H1 (cell line): Measurements from ENCODE around the gene AFF2.

Experiments
- BRCA1 ChIP-seq: IDR thresholded peaks from 2 replicates; pipeline ENCODE4 v1.6.1; 2012; ENCODE audit warnings: low read depth, low read length, improper control_type of control experiment
- CBX8 ChIP-seq: fragments of 300-800, 300-1000 bp; sonication (generic); IDR thresholded peaks from 2 replicates; pipeline ENCODE4 v1.7.1; 2016; ENCODE audit warnings: low read depth, low read length, borderline replicate concordance
- EP300 ChIP-seq, 2 experiments: IDR thresholded peaks; 1 replicate in 1 of 2; 2 replicates in 1 of 2; pipeline ENCODE4 v1.6.1; 2011 to 2012; ENCODE audit warnings: low read depth in 2 of 2, low read length in 2 of 2, mild to moderate bottlenecking in 2 of 2, borderline replicate concordance in 1 of 2, inconsistent platforms in 1 of 2, moderate library complexity in 1 of 2
- EZH2 ChIP-seq: fragments of 200-600 bp; sonication (generic); IDR thresholded peaks from 2 replicates; pipeline ENCODE4 v1.7.1; 2012; ENCODE audit warnings: low read depth, mild to moderate bottlenecking, moderate library complexity, low read length, inconsistent platforms; ENCODE audit not compliant: severe bottlenecking
- GTF2F1 ChIP-seq: IDR thresholded peaks from 2 replicates; pipeline ENCODE4 v1.6.1; 2012; ENCODE audit warnings: low read depth, low read length, improper control_type of control experiment, borderline replicate concordance
- JUND ChIP-seq: IDR thresholded peaks from 2 replicates; pipeline ENCODE4 v1.6.1; 2011; ENCODE audit warnings: mild to moderate bottlenecking, improper control_type of control experiment, low read length
- PHF8 ChIP-seq: fragments of 200-600 bp; sonication (generic); conservative IDR thresholded peaks from 2 replicates; pipeline ENCODE4 v1.7.1; 2012; ENCODE audit warnings: low read depth, mild to moderate bottlenecking, inconsistent platforms, low read length, moderate library complexity
- POLR2A ChIP-seq, 2 experiments: IDR thresholded peaks; 1 replicate in 1 of 2; 2 replicates in 1 of 2; pipeline ENCODE4 v1.6.1; 2011; ENCODE audit warnings: low read depth in 2 of 2, low read length in 2 of 2, mild to moderate bottlenecking in 2 of 2; ENCODE audit errors: control extremely low read depth in 1 of 2
- TBP ChIP-seq: IDR thresholded peaks from 2 replicates; pipeline ENCODE4 v1.6.1; 2011; ENCODE audit warnings: low read depth, low read length, improper control_type of control experiment
- TF ChIP-seq, protein P1 (sequence below), 3 experiments: IDR thresholded peaks; 1 replicate in 2 of 3; 2 replicates in 1 of 3; pipeline versions ENCODE4 v1.5.1 to v1.6.1; 2011; ENCODE audit warnings: low read length in 3 of 3, mild to moderate bottlenecking in 3 of 3, inconsistent platforms in 2 of 3, low read depth in 1 of 3, moderate library complexity in 1 of 3; ENCODE audit not compliant: insufficient read depth in 1 of 3; ENCODE audit errors: control extremely low read depth in 1 of 3

DNA sequence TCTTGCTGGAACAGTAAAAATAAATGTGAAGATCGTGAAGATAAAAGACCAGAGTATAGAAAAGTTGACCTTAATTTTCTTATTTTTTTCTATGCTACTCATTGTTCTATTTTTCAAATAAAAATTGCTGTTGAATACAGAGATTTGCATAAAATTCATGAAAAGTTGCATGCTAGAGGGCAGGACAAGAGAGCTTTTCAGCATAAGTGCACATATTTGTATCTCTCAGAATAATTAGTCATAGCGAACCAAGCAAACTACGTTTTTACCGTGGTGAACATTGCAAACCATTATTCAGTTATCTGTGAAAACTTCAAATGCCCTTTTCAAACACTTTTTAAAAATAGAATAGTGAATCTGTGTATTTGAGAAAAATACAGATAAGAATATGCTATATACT is 26.4 kb upstream of the AFF2 start:
- TF ChIP-seq, protein P1, sequence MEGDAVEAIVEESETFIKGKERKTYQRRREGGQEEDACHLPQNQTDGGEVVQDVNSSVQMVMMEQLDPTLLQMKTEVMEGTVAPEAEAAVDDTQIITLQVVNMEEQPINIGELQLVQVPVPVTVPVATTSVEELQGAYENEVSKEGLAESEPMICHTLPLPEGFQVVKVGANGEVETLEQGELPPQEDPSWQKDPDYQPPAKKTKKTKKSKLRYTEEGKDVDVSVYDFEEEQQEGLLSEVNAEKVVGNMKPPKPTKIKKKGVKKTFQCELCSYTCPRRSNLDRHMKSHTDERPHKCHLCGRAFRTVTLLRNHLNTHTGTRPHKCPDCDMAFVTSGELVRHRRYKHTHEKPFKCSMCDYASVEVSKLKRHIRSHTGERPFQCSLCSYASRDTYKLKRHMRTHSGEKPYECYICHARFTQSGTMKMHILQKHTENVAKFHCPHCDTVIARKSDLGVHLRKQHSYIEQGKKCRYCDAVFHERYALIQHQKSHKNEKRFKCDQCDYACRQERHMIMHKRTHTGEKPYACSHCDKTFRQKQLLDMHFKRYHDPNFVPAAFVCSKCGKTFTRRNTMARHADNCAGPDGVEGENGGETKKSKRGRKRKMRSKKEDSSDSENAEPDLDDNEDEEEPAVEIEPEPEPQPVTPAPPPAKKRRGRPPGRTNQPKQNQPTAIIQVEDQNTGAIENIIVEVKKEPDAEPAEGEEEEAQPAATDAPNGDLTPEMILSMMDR (IDR thresholded peaks at IDR 0.05; ENCODE audit: control extremely low read depth in 1 of 3, insufficient read depth in 1 of 3, low read depth in 1 of 3, low read length in 3 of 3), result no peak
- TF ChIP-seq CBX8, result no peak
- TF ChIP-seq POLR2A (IDR thresholded peaks at IDR 0.05; ENCODE audit: control extremely low read depth in 1 of 2, low read depth in 2 of 2, low read length in 2 of 2), result no peak
- TF ChIP-seq PHF8, result no peak
- TF ChIP-seq EP300 (IDR thresholded peaks at IDR 0.05; ENCODE audit: borderline replicate concordance in 1 of 2, low read depth in 2 of 2, low read length in 2 of 2), result no peak
- TF ChIP-seq EZH2, result no peak
- no peak for TF ChIP-seq BRCA1
- TF ChIP-seq JUND, result no peak
- TF ChIP-seq TBP, result no peak
- no peak for TF ChIP-seq GTF2F1
